Ishikawa (cell line): ENCODE measurements around the gene ATG5.

Experiments
- CEBPB ChIP-seq: IDR thresholded peaks from 2 replicates; pipeline ENCODE4 v1.6.1; 2012
- EGR1 ChIP-seq: IDR thresholded peaks from 2 replicates; pipeline ENCODE4 v1.6.1; 2012
- EP300 ChIP-seq: IDR thresholded peaks from 2 replicates; pipeline ENCODE4 v1.6.1; 2012; ENCODE audit warnings: borderline replicate concordance
- NFIC ChIP-seq: IDR thresholded peaks from 2 replicates; pipeline ENCODE4 v1.6.1; 2012
- RAD21 ChIP-seq: IDR thresholded peaks from 2 replicates; pipeline ENCODE4 v1.6.1; 2012; ENCODE audit warnings: low read depth
- REST ChIP-seq: IDR thresholded peaks from 2 replicates; pipeline ENCODE4 v1.6.1; 2012; ENCODE audit warnings: low read depth, mild to moderate bottlenecking
- TAF1 ChIP-seq: IDR thresholded peaks from 2 replicates; pipeline ENCODE4 v1.6.1; 2012; ENCODE audit warnings: low read depth, mild to moderate bottlenecking
- TCF12 ChIP-seq: IDR thresholded peaks from 2 replicates; pipeline ENCODE4 v1.6.1; 2012; ENCODE audit warnings: low read depth
- TEAD4 ChIP-seq: IDR thresholded peaks from 2 replicates; pipeline ENCODE4 v1.6.1; 2012
- USF1 ChIP-seq: IDR thresholded peaks from 2 replicates; pipeline ENCODE4 v1.6.1; 2012
- YY1 ChIP-seq: IDR thresholded peaks from 2 replicates; pipeline ENCODE4 v1.6.1; 2012; ENCODE audit warnings: low read depth
- TF ChIP-seq, protein P1 (sequence below): IDR thresholded peaks from 2 replicates; pipeline ENCODE4 v1.6.1; 2012

DNA sequence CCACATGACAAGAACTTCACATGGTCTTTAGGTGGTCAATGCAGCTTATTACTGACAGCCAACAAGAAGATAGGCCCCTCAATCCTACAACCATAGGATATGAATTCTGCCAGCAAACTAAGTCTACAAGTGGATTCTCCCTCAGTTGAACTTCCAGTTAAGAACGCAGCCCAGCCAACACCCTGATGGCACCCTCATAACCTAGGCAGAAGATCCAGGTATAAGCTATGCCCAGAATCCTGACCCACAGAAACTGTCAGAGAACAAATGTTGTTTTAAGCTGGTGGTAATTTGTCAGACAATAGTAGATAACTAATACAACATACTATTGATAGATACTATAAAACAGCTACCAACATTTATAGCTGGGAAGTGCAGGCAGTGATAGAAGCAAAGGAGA, 38.8 kb downstream of the ATG5 start:
- no peak for TF ChIP-seq TEAD4
- no peak for TF ChIP-seq RAD21
- TF ChIP-seq EP300 = no peak
- TF ChIP-seq TCF12 = no peak
- no peak for TF ChIP-seq TAF1
- TF ChIP-seq NFIC = no peak
- TF ChIP-seq, protein P1, sequence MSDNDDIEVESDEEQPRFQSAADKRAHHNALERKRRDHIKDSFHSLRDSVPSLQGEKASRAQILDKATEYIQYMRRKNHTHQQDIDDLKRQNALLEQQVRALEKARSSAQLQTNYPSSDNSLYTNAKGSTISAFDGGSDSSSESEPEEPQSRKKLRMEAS = no peak
- TF ChIP-seq USF1 = no peak
- TF ChIP-seq EGR1 = no peak
- no peak for TF ChIP-seq YY1
- TF ChIP-seq REST = no peak
- TF ChIP-seq CEBPB = no peak
